ENCODE results near the gene CST7. TPM values are rescaled to one million over a fixed set of nuclear protein-coding genes. Genes with fewer than 3 reads are reported as not detected.

The CST7 gene
- polyA plus RNA-seq, 1 of the 3 experiments (the other 2 are of a cell fraction) = 0.07 TPM

- Histone ChIP-seq H3K9me2 (no peaks in the 10 kb centered on the region), H3K9me3 (no peaks in the 10 kb centered on the region), H3F3A (replicated peaks; ENCODE audit: insufficient read depth) (no peaks in the 10 kb centered on the region), H3K4me3 (ENCODE audit: low read depth in 2 of 2, low read length in 1 of 2) (no peak overlapping the region), H4K20me1 (ENCODE audit: insufficient read depth) (no peaks in the 10 kb centered on the region), H3K27me3 (ENCODE audit: insufficient read depth) (no peaks in the 10 kb centered on the region), H3K4me2 (no peak overlapping the region), H2AFZ (ENCODE audit: low read depth) (no peak overlapping the region), H3K27ac (ENCODE audit: low read depth in 2 of 2, low read length in 1 of 2) (no peak overlapping the region), H3K79me2 (ENCODE audit: insufficient read depth) (peaks cover 68% of the 10 kb centered on the region), H3K9ac (no peak overlapping the region), H3K36me3 (replicated peaks in 1 of 2; ENCODE audit: control insufficient read depth in 1 of 2, insufficient read depth in 2 of 2, low read length in 1 of 2) (peaks cover 2 to 3% of the 10 kb centered on the region in 2 experiments), H3K4me1 (ENCODE audit: control insufficient read depth in 1 of 2, insufficient read depth in 2 of 2, low read depth in 1 of 2, low read length in 1 of 2) (peaks cover 8 to 14% of the 10 kb centered on the region in 2 experiments; a peak in 3 of 4 replicates)
- ChIA-PET CTCF (interaction anchor here (0.6 to 0.8 kb wide), 2 partner anchors 191 to 871 kb away, joined by 3 to 4 read pairs; no protein-coding TSS in a partner anchor), POLR2A (no interaction called here)
- 87% methylated on average over 7 of the region's 7 CpGs for WGBS (ENCODE audit: low lambda C conversion rate)
- DNase-seq = no peak
- TF ChIP-seq POLR2AphosphoS5 (IDR thresholded peaks at IDR 0.05; ENCODE audit: low read depth, low read length) = no peak
- TF ChIP-seq SIN3A (IDR thresholded peaks at IDR 0.05; ENCODE audit: borderline replicate concordance, low read depth, low read length) = no peak
- TF ChIP-seq, protein P1, sequence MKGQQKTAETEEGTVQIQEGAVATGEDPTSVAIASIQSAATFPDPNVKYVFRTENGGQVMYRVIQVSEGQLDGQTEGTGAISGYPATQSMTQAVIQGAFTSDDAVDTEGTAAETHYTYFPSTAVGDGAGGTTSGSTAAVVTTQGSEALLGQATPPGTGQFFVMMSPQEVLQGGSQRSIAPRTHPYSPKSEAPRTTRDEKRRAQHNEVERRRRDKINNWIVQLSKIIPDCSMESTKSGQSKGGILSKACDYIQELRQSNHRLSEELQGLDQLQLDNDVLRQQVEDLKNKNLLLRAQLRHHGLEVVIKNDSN (IDR thresholded peaks at IDR 0.05; ENCODE audit: borderline replicate concordance, low read depth) = no peak
- TF ChIP-seq, protein P2, sequence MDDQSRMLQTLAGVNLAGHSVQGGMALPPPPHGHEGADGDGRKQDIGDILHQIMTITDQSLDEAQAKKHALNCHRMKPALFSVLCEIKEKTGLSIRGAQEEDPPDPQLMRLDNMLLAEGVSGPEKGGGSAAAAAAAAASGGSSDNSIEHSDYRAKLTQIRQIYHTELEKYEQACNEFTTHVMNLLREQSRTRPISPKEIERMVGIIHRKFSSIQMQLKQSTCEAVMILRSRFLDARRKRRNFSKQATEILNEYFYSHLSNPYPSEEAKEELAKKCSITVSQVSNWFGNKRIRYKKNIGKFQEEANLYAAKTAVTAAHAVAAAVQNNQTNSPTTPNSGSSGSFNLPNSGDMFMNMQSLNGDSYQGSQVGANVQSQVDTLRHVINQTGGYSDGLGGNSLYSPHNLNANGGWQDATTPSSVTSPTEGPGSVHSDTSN (IDR thresholded peaks at IDR 0.05) = no peak
- TF ChIP-seq EZH2phosphoT487 (IDR thresholded peaks at IDR 0.05; ENCODE audit: borderline replicate concordance, low read depth) = no peak
- TF ChIP-seq IRF3 (IDR thresholded peaks at IDR 0.05; ENCODE audit: low read depth, low read length) = no peak
- TF ChIP-seq TAF1 (IDR thresholded peaks at IDR 0.05; ENCODE audit: borderline replicate concordance, low read depth, low read length) = no peak
- TF ChIP-seq TCF12 (IDR thresholded peaks at IDR 0.05) = no peak
- no peak for TF ChIP-seq NRF1 (IDR thresholded peaks at IDR 0.05; ENCODE audit: low read depth, low read length)
- TF ChIP-seq CTCF (IDR thresholded peaks at IDR 0.05) = no peak
- TF ChIP-seq NFIC (IDR thresholded peaks at IDR 0.05; ENCODE audit: borderline replicate concordance) = no peak
- TF ChIP-seq ELF1 (IDR thresholded peaks at IDR 0.05) = no peak
- TF ChIP-seq EP300 (IDR thresholded peaks at IDR 0.05; ENCODE audit: borderline replicate concordance in 1 of 2, low read depth in 1 of 2, low read length in 1 of 2) = no peak
- no peak for TF ChIP-seq USF2 (IDR thresholded peaks at IDR 0.05; ENCODE audit: borderline replicate concordance, low read depth, low read length)
These were observed 39.1 kb downstream of the CST7 start for GRCh38 chr20:24987873-24988835.

Measured in SK-N-SH (cell line).